ENCODE data around the gene TIAL1.

GRCh38 chr10:119538632-119539358, 58.0 kb downstream of the TIAL1 start:
- TF ChIP-seq CTCF (IDR thresholded peaks at IDR 0.05 in 2 of 3, conservative IDR thresholded peaks at IDR 0.05 in 1 of 3; ENCODE audit: control insufficient read depth in 2 of 3, extremely low read depth in 1 of 3, insufficient read depth in 1 of 3, low read depth in 3 of 3, low read length in 3 of 3) = peak; percentile 18 to 22 (median 21); a peak in 3 of 6 replicates
- no peak for TF ChIP-seq EZH2 (IDR thresholded peaks at IDR 0.05; ENCODE audit: borderline replicate concordance, control insufficient read depth, low read depth, low read length)
- TF ChIP-seq SIN3A (IDR thresholded peaks at IDR 0.05; ENCODE audit: low read depth, low read length) = no peak
- TF ChIP-seq ESRRA (IDR thresholded peaks at IDR 0.05; ENCODE audit: low read length) = no peak
- TF ChIP-seq MXI1 (IDR thresholded peaks at IDR 0.05; ENCODE audit: low read depth, low read length) = no peak
